ENCODE measurements around the gene ZNF324.

DNA sequence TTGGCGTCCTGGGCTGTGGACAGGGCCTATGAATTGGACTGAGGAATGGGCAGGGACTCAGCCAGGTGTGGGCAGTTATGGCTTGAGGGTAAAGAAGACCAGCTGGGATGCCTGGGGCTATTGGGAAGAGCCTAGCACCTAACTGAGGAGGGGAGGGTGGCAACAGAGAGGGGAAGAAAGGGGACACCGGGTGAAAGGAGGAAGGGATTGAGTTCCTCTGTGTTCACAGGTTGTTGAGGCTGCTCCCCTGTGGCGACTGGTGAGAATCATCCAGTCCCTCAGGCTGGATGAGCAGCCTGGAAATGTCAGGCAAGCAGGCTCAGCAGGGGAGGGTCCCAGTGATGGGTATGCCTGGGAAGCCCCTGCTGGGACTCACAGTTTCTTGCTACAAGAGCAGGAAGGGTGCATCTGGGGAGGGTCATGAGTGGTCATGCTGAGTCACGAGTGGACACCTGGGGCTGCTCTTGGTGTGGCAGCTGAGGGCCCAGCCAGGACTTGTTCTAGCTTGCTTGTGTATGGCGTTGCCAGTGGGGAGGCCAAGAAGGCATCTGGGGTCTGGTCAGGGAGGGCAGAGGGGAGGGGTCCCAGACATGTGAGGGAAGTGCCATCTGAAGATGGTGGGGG is 1.4 kb downstream of the ZNF324 start:
- TF ChIP-seq, protein P1, sequence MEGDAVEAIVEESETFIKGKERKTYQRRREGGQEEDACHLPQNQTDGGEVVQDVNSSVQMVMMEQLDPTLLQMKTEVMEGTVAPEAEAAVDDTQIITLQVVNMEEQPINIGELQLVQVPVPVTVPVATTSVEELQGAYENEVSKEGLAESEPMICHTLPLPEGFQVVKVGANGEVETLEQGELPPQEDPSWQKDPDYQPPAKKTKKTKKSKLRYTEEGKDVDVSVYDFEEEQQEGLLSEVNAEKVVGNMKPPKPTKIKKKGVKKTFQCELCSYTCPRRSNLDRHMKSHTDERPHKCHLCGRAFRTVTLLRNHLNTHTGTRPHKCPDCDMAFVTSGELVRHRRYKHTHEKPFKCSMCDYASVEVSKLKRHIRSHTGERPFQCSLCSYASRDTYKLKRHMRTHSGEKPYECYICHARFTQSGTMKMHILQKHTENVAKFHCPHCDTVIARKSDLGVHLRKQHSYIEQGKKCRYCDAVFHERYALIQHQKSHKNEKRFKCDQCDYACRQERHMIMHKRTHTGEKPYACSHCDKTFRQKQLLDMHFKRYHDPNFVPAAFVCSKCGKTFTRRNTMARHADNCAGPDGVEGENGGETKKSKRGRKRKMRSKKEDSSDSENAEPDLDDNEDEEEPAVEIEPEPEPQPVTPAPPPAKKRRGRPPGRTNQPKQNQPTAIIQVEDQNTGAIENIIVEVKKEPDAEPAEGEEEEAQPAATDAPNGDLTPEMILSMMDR (IDR thresholded peaks at IDR 0.05; ENCODE audit: insufficient read depth, low read length), result no peak
- no peak for TF ChIP-seq POLR2AphosphoS5 (IDR thresholded peaks at IDR 0.05; ENCODE audit: low read depth)
- TF ChIP-seq, protein P2, sequence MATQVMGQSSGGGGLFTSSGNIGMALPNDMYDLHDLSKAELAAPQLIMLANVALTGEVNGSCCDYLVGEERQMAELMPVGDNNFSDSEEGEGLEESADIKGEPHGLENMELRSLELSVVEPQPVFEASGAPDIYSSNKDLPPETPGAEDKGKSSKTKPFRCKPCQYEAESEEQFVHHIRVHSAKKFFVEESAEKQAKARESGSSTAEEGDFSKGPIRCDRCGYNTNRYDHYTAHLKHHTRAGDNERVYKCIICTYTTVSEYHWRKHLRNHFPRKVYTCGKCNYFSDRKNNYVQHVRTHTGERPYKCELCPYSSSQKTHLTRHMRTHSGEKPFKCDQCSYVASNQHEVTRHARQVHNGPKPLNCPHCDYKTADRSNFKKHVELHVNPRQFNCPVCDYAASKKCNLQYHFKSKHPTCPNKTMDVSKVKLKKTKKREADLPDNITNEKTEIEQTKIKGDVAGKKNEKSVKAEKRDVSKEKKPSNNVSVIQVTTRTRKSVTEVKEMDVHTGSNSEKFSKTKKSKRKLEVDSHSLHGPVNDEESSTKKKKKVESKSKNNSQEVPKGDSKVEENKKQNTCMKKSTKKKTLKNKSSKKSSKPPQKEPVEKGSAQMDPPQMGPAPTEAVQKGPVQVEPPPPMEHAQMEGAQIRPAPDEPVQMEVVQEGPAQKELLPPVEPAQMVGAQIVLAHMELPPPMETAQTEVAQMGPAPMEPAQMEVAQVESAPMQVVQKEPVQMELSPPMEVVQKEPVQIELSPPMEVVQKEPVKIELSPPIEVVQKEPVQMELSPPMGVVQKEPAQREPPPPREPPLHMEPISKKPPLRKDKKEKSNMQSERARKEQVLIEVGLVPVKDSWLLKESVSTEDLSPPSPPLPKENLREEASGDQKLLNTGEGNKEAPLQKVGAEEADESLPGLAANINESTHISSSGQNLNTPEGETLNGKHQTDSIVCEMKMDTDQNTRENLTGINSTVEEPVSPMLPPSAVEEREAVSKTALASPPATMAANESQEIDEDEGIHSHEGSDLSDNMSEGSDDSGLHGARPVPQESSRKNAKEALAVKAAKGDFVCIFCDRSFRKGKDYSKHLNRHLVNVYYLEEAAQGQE (IDR thresholded peaks at IDR 0.05; ENCODE audit: insufficient replicate concordance, low read depth), result no peak
- no peak for TF ChIP-seq SPI1 (IDR thresholded peaks at IDR 0.05; ENCODE audit: borderline replicate concordance, low read depth)

Measured in HL-60 (cell line).